K562 (cell line): Measurements from ENCODE around the gene ACTR8. TPM values are rescaled to one million over a fixed set of nuclear protein-coding genes. Genes with fewer than 3 reads are reported as not detected.

ENCODE experiments used
- ATAC-seq: fragments of 200-7000 bp; cut with Tn5 transposase; 3 replicates; pipeline ENCODE4 v1.9.1; 2020; ENCODE audit warnings: moderate library complexity
- BruUV-seq: library from RNA; stranded (reverse); fragments of 400-500 nt; replicated peaks from 2 replicates; lab custom pipeline; 2021; lab: Mats Ljungman, UMichigan
- CTCF ChIA-PET: fragments of 300-600 bp; formaldehyde crosslinking; extraction: SDS; loops from one replicate; lab custom pipeline; 2021; ENCODE audit warnings: low intra/inter-chr PET ratio; lab: Yijun Ruan, JAX
- POLR2A ChIA-PET: fragments of 300-600, 350-650 bp; sonication (Branson Sonifier 250); formaldehyde crosslinking; extraction: SDS; loops from one replicate; lab custom pipeline; 2021; ENCODE audit warnings: antibody characterized with exemption, inconsistent platforms; lab: Yijun Ruan, JAX
- DNase-seq, 4 experiments: peaks; one replicate each; pipeline versions ENCODE4 v3.0.0 to v3.0.0-alpha.2; 2011 to 2018; ENCODE audit warnings: low spot score in 3 of 4, mixed read lengths in 3 of 4; ENCODE audit errors: extremely low read depth in 1 of 4
- FAIRE-seq: peaks from 2 replicates; lab custom pipeline; 2011; peaks lifted over from hg19 to GRCh38; lab: Jason Lieb, UNC
- H2AFZ ChIP-seq: 2 replicates; pipeline ENCODE4 v1.6.0; 2011; ENCODE audit warnings: low read depth, low read length, control low read depth, inconsistent platforms
- H3K27ac ChIP-seq: fragments of 200-600 bp; 3 replicates; pipeline ENCODE4 v1.8.0; 2011; ENCODE audit warnings: low read depth, mild to moderate bottlenecking, control low read depth, inconsistent platforms, low read length, moderate library complexity, mixed read lengths; ENCODE audit errors: extremely low read depth
- H3K27me3 ChIP-seq, 2 experiments: fragments of 300-600 bp in 1 of 2; 2 replicates in 1 of 2; 3 replicates in 1 of 2; pipeline versions ENCODE4 v1.6.0 to v1.8.0; 2011; ENCODE audit warnings: inconsistent platforms in 2 of 2, low read length in 2 of 2, mild to moderate bottlenecking in 1 of 2, mixed read lengths in 1 of 2, moderate library complexity in 1 of 2; ENCODE audit not compliant: control insufficient read depth in 2 of 2, insufficient read depth in 2 of 2
- H3K36me3 ChIP-seq: fragments of 300-600 bp; 3 replicates; pipeline ENCODE4 v1.8.0; 2011; ENCODE audit warnings: mild to moderate bottlenecking, low read length, inconsistent platforms; ENCODE audit not compliant: control insufficient read depth, insufficient read depth
- H3K4me1 ChIP-seq, 2 experiments: fragments of 200-600 bp in 1 of 2; replicated peaks in 1 of 2; 2 replicates in 1 of 2; 3 replicates in 1 of 2; pipeline versions ENCODE4 v1.5.1 to v1.8.0; 2011; ENCODE audit warnings: inconsistent platforms in 2 of 2, low read length in 2 of 2, mild to moderate bottlenecking in 1 of 2, mixed read lengths in 1 of 2, moderate library complexity in 1 of 2; ENCODE audit not compliant: control insufficient read depth in 2 of 2, insufficient read depth in 2 of 2
- H3K4me2 ChIP-seq: 2 replicates; pipeline ENCODE4 v1.6.1; 2011; ENCODE audit warnings: low read length, control low read depth, inconsistent platforms, mixed read lengths; ENCODE audit not compliant: insufficient read depth
- H3K4me3 ChIP-seq: fragments of 200-600 bp; sonication (generic), shearing (Covaris generic); 2 replicates; pipeline ENCODE4 v1.5.1; 2016; ENCODE audit warnings: control low read depth, inconsistent platforms
- H3K79me2 ChIP-seq: fragments of 200-600 bp; 3 replicates; pipeline ENCODE4 v1.8.0; 2011; ENCODE audit warnings: low read length, inconsistent platforms; ENCODE audit not compliant: control insufficient read depth, insufficient read depth
- H3K9ac ChIP-seq, 2 experiments: 2 replicates each; pipeline versions ENCODE4 v1.6.0 to v1.6.1; 2011; ENCODE audit warnings: low read depth in 2 of 2, low read length in 2 of 2, control low read depth in 1 of 2, inconsistent platforms in 1 of 2, mild to moderate bottlenecking in 1 of 2, mixed read lengths in 1 of 2; ENCODE audit not compliant: insufficient read depth in 1 of 2
- H3K9me1 ChIP-seq: one replicate; pipeline ENCODE4 v1.6.0; 2011; ENCODE audit warnings: inconsistent platforms, mild to moderate bottlenecking, low read length, moderate library complexity; ENCODE audit not compliant: control insufficient read depth, insufficient read depth
- H3K9me3 ChIP-seq: replicated peaks from 2 replicates; pipeline ENCODE4 v1.5.1; 2011; ENCODE audit warnings: low read depth, low read length, inconsistent platforms; ENCODE audit not compliant: control insufficient read depth, insufficient read depth
- H4K20me1 ChIP-seq: replicated peaks from 2 replicates; pipeline ENCODE4 v1.6.1; 2011; ENCODE audit warnings: low read length, inconsistent platforms, mixed read lengths; ENCODE audit not compliant: control insufficient read depth, insufficient read depth
- CGGBP1 ChIP-seq: fragments of 250-450 bp; sonication (Bioruptor Pico); IDR thresholded peaks from 2 replicates; pipeline ENCODE4 v1.9.0; 2021; ENCODE audit warnings: mild to moderate bottlenecking
- NBN ChIP-seq: fragments of 450-650 bp; IDR thresholded peaks from 2 replicates; pipeline ENCODE4 v1.6.1; 2016; ENCODE audit warnings: low read depth, mild to moderate bottlenecking
- NFE2L1 ChIP-seq: fragments of 450-650 bp; IDR thresholded peaks from 2 replicates; pipeline ENCODE4 v1.6.1; 2016; ENCODE audit warnings: missing genetic modification characterization, low read depth, mild to moderate bottlenecking, missing compliant biosample characterization, moderate library complexity, borderline replicate concordance
- SNAPC5 ChIP-seq: fragments of 250-450 bp; sonication (Bioruptor Pico); IDR thresholded peaks from 2 replicates; pipeline ENCODE4 v1.8.0; 2021; ENCODE audit warnings: moderate library complexity, mild to moderate bottlenecking, inconsistent platforms
- SRSF1 ChIP-seq: fragments of 200-400 bp; formaldehyde crosslinking; IDR thresholded peaks from 2 replicates; pipeline ENCODE4 v1.6.1; 2017; ENCODE audit warnings: mild to moderate bottlenecking, low read depth, low read length, moderate library complexity
- TFAM ChIP-seq: fragments of 250-450 bp; sonication (Bioruptor Pico); conservative IDR thresholded peaks from 2 replicates; pipeline ENCODE4 v1.5.0; 2021; ENCODE audit warnings: mild to moderate bottlenecking, moderate library complexity
- ZC3H4 ChIP-seq: sonication (generic); formaldehyde crosslinking; IDR thresholded peaks from 2 replicates; pipeline ENCODE4 v1.9.0; 2021; ENCODE audit warnings: missing genetic modification reagents, borderline replicate concordance
- ZNF224 ChIP-seq: sonication (generic); formaldehyde crosslinking; IDR thresholded peaks from 2 replicates; pipeline ENCODE4 v1.8.0; 2022; ENCODE audit warnings: mild to moderate bottlenecking, missing genetic modification reagents
- WGBS: fragments of 100-300 bp; shearing (Covaris generic); methylation state at CpG from one replicate; pipeline ENCODE4 v1.1.6; 2016; ENCODE audit warnings: low coverage, mixed read lengths; ENCODE audit not compliant: insufficient coverage; ENCODE audit errors: missing lambda C conversion rate; 5-methylcytosine and 5-hydroxymethylcytosine counted together
- in situ Hi-C: fragments of 300-500 bp; cut with MboI; formaldehyde crosslinking; loops from 4 replicates; pipeline ENCODE4 v1.15.0; 2018; ENCODE audit warnings: inconsistent platforms, mixed read lengths
- intact Hi-C: fragments of 100-400 bp; cut with micrococcal nuclease; formaldehyde crosslinking; loops from 2 replicates; pipeline ENCODE4 v1.14.2; 2022
- polyA plus RNA-seq, 8 experiments: library from polyadenylated mRNA; depleted of rRNA in 4 of 8; stranded (reverse) in 5 of 8; unstranded in 3 of 8; fragments of >200 nt; fragmentation: Nextera tagmentation in 2 of 8; fragmentation: Illumina TruSeq in 1 of 8; extraction: Ambion mirVana in 2 of 8; extraction: Trizol in 1 of 8; gene quantifications; 2 replicates each; pipeline versions ENCODE4 v1.2.1 to v1.2.3, GENCODE V29; 2011 to 2014; ENCODE audit warnings: inconsistent platforms in 1 of 8, missing spikeins in 1 of 8
- total RNA-seq, 7 experiments: library from RNA; depleted of rRNA in 6 of 7; stranded (reverse); fragments of >200 nt in 6 of 7; fragmentation: Illumina TruSeq in 2 of 7; extraction: Trizol in 2 of 7; gene quantifications; 2 replicates each; pipeline versions ENCODE4 v1.2.1 to v1.2.3, GENCODE V29; 2011 to 2021; ENCODE audit warnings: low replicate concordance in 1 of 7

ACTR8 gene
- total and polyA plus RNA-seq, 9 of the 15 experiments (the other 6 are each of a cell fraction or from before 2014, with no cell fraction given), result 4.8 to 24.2 (median 17.5) TPM

GRCh38 chr3:53843195-53844177 is 38.5 kb downstream of the ACTR8 start:
- H3K27me3 ChIP-seq, result peaks cover 0 to 25% of the 10 kb centered on the region in 2 experiments; a peak in 2 of 5 replicates
- intact Hi-C loops, result no loop called here
- no peak for ATAC-seq
- in situ Hi-C loops, result no loop called here
- H3K4me3 ChIP-seq, result no peak overlapping the region
- H3K9me3 ChIP-seq, result no peaks in the 10 kb centered on the region
- H3K4me1 ChIP-seq, result peaks cover 0 to 13% of the 10 kb centered on the region in 2 experiments; a peak in 2 of 5 replicates
- POLR2A ChIA-PET, result interaction anchor here (0.7 kb wide), 1 partner anchor 961 kb away, joined by 3 read pairs; no protein-coding TSS in a partner anchor
- H2AFZ ChIP-seq, result no peak overlapping the region
- no peak for DNase-seq
- WGBS, result 10% methylated on average over 6 of the region's 10 CpGs
- no peak overlapping the region for H3K9ac ChIP-seq
- H3K9me1 ChIP-seq, result no peaks in the 10 kb centered on the region
- no peak overlapping the region for H3K4me2 ChIP-seq
- no peaks in the 10 kb centered on the region for H3K79me2 ChIP-seq
- no TSS peak for BruUV-seq
- no peak for TF ChIP-seq TFAM (CRISPR knock-in tag)
- no peak for TF ChIP-seq NFE2L1 (tag)
- no peak for TF ChIP-seq SNAPC5 (CRISPR knock-in tag)
- no peak for TF ChIP-seq SRSF1
- TF ChIP-seq ZC3H4 (CRISPR knock-in tag), result no peak
- no peak for TF ChIP-seq NBN
- TF ChIP-seq ZNF224, result no peak
- no peak for TF ChIP-seq CGGBP1 (CRISPR knock-in tag)
- no peak for FAIRE-seq
- no peak overlapping the region for H3K27ac ChIP-seq
- CTCF ChIA-PET, result no interaction called here
- no peaks in the 10 kb centered on the region for H4K20me1 ChIP-seq
- no peaks in the 10 kb centered on the region for H3K36me3 ChIP-seq
